Ectodermal cell (in vitro differentiated cells): Measurements from ENCODE around the gene HDX.

ENCODE experiments used
- H3K27ac ChIP-seq: 2 replicates; pipeline ENCODE4 v1.7.0; 2013; ENCODE audit warnings: mild to moderate bottlenecking, low read depth, low read length; ENCODE audit not compliant: insufficient read depth, poor library complexity, severe bottlenecking
- H3K27me3 ChIP-seq: 2 replicates; pipeline ENCODE4 v1.7.0; 2013; ENCODE audit warnings: mild to moderate bottlenecking, low read length; ENCODE audit not compliant: insufficient read depth, control insufficient read depth, poor library complexity, severe bottlenecking
- H3K36me3 ChIP-seq: one replicate; pipeline ENCODE4 v1.7.0; 2013; ENCODE audit warnings: low read length; ENCODE audit not compliant: control insufficient read depth, insufficient read depth
- H3K4me1 ChIP-seq: one replicate; pipeline ENCODE4 v1.7.0; 2013; ENCODE audit warnings: low read length; ENCODE audit not compliant: control insufficient read depth, insufficient read depth
- H3K4me3 ChIP-seq: 2 replicates; pipeline ENCODE4 v1.7.0; 2013; ENCODE audit warnings: low read depth, low read length, control low read depth; ENCODE audit not compliant: insufficient read depth
- H3K9me3 ChIP-seq: 2 replicates; pipeline ENCODE4 v1.7.0; 2013; ENCODE audit warnings: mild to moderate bottlenecking, low read length, moderate library complexity; ENCODE audit not compliant: control insufficient read depth
- WGBS, 2 experiments: methylation state at CpG; one replicate each; pipeline ENCODE4 v1.1.7; 2013; ENCODE audit warnings: missing lambda C conversion rate in 2 of 2; 5-methylcytosine and 5-hydroxymethylcytosine counted together

HDX gene

GRCh38 chrX:84469226-84469625, 33.0 kb downstream of the HDX start:
- no peak overlapping the region for H3K27ac ChIP-seq
- peaks cover 4% of the 10 kb centered on the region for H3K36me3 ChIP-seq
- WGBS, 2 experiments: 89 to 100% methylated on average over 1 of the region's 3 CpGs
- H3K9me3 ChIP-seq: no peaks in the 10 kb centered on the region
- H3K4me3 ChIP-seq: no peak overlapping the region
- no peaks in the 10 kb centered on the region for H3K27me3 ChIP-seq
- H3K4me1 ChIP-seq: no peaks in the 10 kb centered on the region

GRCh38 chrX:84467898-84468297, 34.4 kb downstream of the HDX start:
- no peak overlapping the region for H3K27ac ChIP-seq
- no peaks in the 10 kb centered on the region for H3K4me1 ChIP-seq
- no peaks in the 10 kb centered on the region for H3K27me3 ChIP-seq
- WGBS, 2 experiments: 100% methylated on average over 1 of the region's 1 CpG; no CpG with 5 or more reads in 1 of the 2 experiments
- peaks cover 4% of the 10 kb centered on the region for H3K36me3 ChIP-seq
- no peak overlapping the region for H3K4me3 ChIP-seq
- no peaks in the 10 kb centered on the region for H3K9me3 ChIP-seq

DNA sequence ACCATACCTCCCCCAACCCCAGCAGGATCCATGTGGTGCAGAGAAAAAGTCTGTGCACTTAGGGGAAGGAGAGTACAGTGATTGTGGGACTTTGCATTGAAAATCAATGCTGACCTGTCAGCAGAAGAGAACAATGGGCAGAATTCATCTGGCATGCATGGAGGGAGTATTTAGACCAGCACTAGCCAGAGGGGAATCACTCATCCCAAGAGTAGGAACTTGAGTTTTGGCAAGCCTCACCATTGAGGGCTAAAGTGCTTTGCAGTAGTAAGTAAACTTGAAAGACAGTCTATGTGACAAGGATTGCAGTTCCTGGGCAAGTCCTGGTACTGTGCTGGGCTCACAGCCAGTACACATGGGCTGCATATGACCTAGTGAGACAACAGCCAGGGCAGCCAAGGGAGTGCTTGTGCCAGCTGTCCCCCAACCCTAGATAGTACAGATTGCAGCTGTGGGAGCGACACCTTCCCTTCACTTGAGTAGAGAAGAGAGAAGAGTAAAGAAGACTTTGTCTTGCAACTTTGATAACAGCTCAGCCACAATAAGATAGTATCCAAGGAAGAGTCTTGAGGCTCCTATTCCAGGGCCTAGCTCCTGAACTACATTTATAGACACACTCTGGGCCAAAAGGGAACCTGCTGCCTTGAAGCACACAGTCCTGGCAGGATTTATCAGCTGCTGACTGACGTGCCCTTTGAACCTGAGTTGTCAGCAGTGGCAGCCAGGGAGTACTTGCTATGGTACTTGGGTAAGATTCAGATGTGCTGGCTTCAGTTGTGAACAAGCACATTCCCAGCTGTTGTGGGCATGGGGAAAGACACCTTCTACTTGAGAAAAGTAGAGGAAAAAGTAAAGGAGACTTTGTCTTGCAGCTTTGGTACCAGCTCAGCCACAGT, 48.7 kb downstream of the HDX start:
- H3K27me3 ChIP-seq: no peaks in the 10 kb centered on the region
- 94 to 97% methylated on average over 2 of the region's 2 CpGs for WGBS, 2 experiments
- H3K4me3 ChIP-seq: no peak overlapping the region
- H3K4me1 ChIP-seq: no peaks in the 10 kb centered on the region
- H3K36me3 ChIP-seq: no peaks in the 10 kb centered on the region
- H3K9me3 ChIP-seq: no peaks in the 10 kb centered on the region
- no peak overlapping the region for H3K27ac ChIP-seq

GRCh38 chrX:84441143-84441542, 61.1 kb downstream of the HDX start:
- no peaks in the 10 kb centered on the region for H3K4me1 ChIP-seq
- no peak overlapping the region for H3K27ac ChIP-seq
- no peak overlapping the region for H3K4me3 ChIP-seq
- no peaks in the 10 kb centered on the region for H3K27me3 ChIP-seq
- H3K36me3 ChIP-seq: no peaks in the 10 kb centered on the region
- H3K9me3 ChIP-seq: no peaks in the 10 kb centered on the region
- no CpG with 5 or more reads among the region's 1 CpG for WGBS, 2 experiments

DNA sequence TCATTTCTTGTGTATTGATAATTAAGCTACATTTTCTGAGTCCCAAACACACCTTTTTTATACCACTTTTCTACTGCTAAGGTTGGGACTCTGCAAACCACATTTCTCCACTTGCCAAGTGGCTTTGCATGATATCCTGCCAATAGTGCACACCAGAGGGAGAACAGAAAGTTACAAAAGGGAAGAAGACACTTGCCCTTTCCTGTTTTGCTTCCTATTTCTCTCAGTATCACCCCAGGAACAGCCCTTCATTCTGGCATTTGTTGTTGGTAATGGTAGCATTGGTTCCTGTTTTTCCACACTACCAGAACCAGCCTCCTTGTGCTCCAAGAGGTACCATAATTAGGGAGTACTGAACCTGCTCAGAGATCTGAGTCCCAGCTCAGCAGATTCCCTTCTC, 87.1 kb downstream of the HDX start:
- H3K27me3 ChIP-seq: no peaks in the 10 kb centered on the region
- no peak overlapping the region for H3K27ac ChIP-seq
- H3K36me3 ChIP-seq: no peaks in the 10 kb centered on the region
- H3K4me3 ChIP-seq: no peak overlapping the region
- H3K4me1 ChIP-seq: no peaks in the 10 kb centered on the region
- H3K9me3 ChIP-seq: no peaks in the 10 kb centered on the region

GRCh38 chrX:84363663-84364062, 138.6 kb downstream of the HDX start:
- H3K9me3 ChIP-seq: no peaks in the 10 kb centered on the region
- no peak overlapping the region for H3K27ac ChIP-seq
- H3K27me3 ChIP-seq: no peaks in the 10 kb centered on the region
- H3K4me1 ChIP-seq: no peaks in the 10 kb centered on the region
- 60% methylated on average over 1 of the region's 1 CpG; no CpG with 5 or more reads in 1 of the 2 experiments for WGBS, 2 experiments
- H3K36me3 ChIP-seq: no peaks in the 10 kb centered on the region
- no peak overlapping the region for H3K4me3 ChIP-seq

DNA sequence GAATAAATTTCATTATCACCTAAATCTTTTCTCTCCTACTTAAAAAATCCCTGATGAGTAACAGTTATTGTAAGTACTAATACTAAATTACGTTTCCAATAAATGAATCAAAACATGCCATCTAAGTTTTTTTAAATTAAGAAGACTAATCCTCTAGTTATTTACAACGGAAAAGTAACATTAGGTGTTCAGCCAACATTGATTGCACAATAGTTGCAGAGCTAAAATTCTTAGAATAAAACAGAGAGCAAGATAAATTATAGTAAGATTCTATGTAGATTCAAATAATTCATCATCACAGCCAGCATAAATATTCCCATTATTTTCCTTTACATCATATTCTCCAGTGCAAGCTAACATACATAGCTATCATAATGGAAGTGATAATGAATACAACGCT, 139.2 kb downstream of the HDX start:
- Histone ChIP-seq H3K36me3 (no peaks in the 10 kb centered on the region), H3K9me3 (no peaks in the 10 kb centered on the region), H3K27ac (no peak overlapping the region), H3K4me3 (no peak overlapping the region), H3K4me1 (no peaks in the 10 kb centered on the region), H3K27me3 (no peaks in the 10 kb centered on the region)
- no CpG with 5 or more reads among the region's 3 CpGs for WGBS, 2 experiments

DNA sequence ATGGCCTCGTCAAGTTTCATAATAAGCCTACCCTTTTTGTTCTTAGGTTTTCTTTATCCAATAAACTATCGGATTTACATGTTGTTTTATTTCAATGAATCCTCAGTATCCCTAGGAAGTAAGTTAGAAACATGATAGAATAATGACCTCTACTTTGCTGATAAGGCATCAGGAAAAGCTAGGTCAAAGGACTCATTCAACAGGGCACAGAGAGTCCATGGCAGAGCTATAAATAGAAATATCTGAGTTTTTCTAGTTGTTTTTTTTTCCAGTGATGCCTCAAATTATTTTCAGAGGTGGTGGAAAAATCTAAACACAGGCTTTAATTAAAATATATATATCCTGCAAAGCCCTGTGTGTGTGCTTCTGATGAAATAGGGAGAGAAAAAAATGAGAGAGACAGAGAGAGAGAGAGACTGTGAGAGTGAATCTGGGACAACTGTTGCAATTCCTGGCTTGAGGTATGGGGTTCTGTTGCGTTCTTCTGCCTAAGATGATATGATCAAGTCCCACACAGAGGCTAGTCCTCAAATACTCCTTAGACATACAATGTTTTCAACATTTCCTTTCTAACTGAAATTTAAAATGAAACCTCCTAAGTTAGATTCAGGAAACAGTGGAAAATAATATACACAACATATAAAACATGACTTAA, 139.9 kb downstream of the HDX start:
- no peak overlapping the region for H3K27ac ChIP-seq
- H3K4me1 ChIP-seq: no peaks in the 10 kb centered on the region
- H3K36me3 ChIP-seq: no peaks in the 10 kb centered on the region
- H3K4me3 ChIP-seq: no peak overlapping the region
- WGBS, 2 experiments: 86% methylated on average over 2 of the region's 3 CpGs; no CpG with 5 or more reads in 1 of the 2 experiments
- no peaks in the 10 kb centered on the region for H3K27me3 ChIP-seq
- no peaks in the 10 kb centered on the region for H3K9me3 ChIP-seq

- no peak overlapping the region for H3K27ac ChIP-seq
- H3K9me3 ChIP-seq: no peaks in the 10 kb centered on the region
- H3K36me3 ChIP-seq: no peaks in the 10 kb centered on the region
- no peaks in the 10 kb centered on the region for H3K4me1 ChIP-seq
- H3K27me3 ChIP-seq: no peaks in the 10 kb centered on the region
- 100% methylated on average over 1 of the region's 1 CpG; no CpG with 5 or more reads in 1 of the 2 experiments for WGBS, 2 experiments
- no peak overlapping the region for H3K4me3 ChIP-seq
Observed at GRCh38 chrX:84358271-84358670, 144.0 kb downstream of the HDX start.

DNA sequence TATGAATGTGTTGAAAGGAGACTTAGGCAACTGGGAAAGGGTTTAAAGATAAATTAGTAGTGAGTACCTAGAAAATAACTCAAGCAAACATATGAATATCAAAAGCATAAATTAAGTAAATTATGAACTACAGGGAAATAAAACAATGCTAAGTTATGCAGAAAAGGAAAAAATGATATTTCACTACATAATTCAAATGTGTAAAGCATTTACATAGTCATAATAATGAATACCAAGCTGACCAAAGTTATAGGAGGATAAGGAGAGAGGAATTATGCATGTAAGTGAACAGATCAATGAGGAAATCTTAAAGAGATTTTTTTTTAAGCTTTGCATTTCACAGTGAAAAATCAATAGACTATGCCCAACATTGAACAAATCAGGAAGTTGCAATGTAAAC, 145.0 kb downstream of the HDX start:
- H3K4me1 ChIP-seq: no peaks in the 10 kb centered on the region
- no peaks in the 10 kb centered on the region for H3K27me3 ChIP-seq

More for the DNA sequence above, 145.0 kb downstream of the HDX start:
- Histone ChIP-seq H3K9me3 (no peaks in the 10 kb centered on the region), H3K4me3 (no peak overlapping the region), H3K27ac (no peak overlapping the region), H3K36me3 (no peaks in the 10 kb centered on the region)
